GM21528 (cell line): Measurements from ENCODE around the gene TSHZ2.

Experiments
- ATAC-seq: cut with Tn5 transposase; IDR thresholded peaks from one replicate; pipeline ENCODE4 v1.9.1; 2021; ENCODE audit warnings: mild to moderate bottlenecking, moderate library complexity; ENCODE audit not compliant: unreplicated experiment, low FRiP score

The TSHZ2 gene

DNA sequence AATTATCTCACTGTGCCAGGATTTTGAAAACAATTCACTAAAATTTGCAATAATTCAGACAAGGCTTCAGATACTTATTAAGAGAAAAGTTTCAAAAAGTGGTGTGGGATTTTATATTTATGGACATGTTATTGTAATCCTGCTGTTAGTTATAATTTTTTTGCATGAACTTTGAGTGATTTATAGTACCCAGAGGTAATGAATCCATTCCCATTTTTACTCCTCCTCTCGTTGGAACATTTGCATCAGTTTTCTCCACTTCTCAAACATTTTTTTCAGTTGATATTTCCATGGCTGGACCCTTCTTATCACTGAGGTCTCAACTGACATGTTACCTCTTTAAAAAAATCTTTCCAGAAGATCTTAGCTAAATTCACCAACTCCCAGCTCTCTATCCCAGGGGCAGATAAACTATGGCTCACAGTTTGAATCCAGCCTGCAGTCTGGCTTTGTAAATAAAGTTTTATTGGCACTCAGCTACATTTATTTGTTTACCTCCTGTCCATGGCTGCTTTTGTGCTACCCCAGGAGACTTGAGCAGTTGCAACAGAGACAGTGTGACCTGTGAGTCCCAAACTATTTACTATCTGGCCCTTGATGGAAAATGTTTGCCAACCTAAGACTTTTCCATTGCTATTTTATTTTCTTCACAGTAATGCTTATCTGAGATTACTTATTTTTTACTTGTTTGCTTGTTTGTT lies 83.4 kb downstream of the TSHZ2 start:
- no peak for ATAC-seq

DNA sequence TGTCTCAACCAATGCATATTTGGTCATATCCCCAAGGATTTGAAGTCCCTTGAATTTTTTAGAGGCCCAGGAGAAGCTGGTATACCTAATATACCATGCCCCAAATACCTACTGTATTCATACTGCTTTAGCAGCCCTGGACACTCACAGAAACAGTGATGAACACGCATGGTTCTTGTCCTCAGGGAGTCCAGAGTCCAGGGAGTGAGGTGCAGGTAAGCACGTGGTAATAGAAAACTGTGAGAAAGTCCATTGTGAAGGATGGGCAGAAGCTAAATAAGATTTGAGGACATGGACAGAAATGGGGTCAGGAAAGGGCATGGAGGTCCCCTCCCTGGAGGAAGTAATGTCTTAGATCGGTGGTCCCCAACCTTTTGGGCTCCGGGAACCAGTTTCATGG lies 85.4 kb downstream of the TSHZ2 start:
- no peak for ATAC-seq

DNA sequence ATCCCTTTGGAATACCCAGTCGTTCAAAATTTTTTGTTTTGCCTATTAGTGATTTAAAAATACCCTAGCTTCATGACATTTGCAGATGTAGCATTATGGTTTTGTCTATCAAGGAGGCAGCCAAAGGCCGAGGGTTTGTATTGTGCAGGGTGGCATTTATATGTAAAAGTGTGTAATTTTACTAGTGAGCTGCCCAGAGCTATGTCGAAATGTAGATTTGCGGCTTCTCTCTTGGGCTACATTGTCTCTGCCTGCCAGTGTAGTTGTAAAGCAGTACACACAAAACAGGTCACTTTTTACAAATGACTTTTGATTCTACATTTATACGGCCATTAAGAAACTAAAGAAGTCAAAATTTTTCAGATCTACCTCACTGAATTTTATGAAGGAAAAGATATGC lies 87.7 kb downstream of the TSHZ2 start:
- no peak for ATAC-seq

DNA sequence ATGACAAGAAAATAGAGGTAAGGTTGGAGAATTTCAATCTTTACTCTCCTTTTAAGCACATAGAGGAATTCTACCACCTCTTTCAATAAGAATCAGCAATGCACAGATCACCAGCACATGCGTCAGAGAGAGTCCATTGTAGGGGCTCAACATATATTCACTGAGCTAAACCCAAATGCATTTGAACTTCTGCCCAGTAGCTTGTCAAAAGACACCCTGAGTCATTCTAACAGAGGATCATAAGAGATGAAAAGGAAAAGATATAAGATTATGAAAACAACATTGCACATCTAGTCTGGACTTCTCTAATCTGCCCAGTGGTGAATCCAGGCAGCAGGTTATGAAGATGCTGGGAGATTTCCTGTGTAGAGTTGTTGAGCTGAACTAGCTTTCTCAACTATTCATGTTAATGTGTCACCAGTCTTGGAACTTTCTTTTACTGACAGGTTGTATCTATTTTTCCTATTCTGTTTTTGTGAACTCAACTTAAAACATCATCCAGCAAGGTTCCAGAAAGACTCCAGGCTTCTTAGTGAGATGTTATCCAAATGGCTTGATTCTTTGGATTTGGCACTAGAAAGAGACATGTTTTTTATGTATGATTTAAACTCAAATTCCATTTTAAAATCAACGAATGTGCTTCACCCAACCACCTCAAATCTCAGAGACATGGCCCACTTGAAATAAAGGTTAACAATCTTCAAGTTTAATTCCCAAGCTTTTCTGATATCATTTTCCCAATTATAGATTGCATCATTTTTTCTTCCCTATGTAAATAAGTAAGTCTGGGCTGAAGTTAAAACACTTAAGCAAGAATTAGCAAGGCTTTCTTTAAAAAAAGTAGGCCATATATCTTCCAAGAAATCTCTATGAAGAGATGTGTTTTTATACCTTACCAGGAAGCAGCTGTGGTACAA lies 89.3 kb downstream of the TSHZ2 start:
- no peak for ATAC-seq

DNA sequence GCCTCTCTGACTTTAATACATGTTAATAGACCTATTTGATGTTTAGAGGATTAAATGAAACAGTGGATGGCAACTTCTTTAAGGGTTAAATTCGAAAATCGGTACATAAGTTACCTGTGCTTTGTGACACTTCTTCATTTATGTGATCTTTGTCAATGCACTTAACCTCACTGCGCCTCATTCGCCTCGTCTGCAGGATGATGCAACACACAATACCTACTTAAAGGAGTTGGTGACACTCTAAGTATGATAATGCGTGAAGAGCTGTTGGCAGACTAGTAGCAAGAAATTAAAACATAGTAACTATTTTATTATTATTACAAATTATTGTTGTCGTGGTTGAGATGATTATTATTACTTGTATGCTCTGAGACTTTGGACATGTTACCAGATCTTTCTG lies 92.8 kb downstream of the TSHZ2 start:
- ATAC-seq: no peak

DNA sequence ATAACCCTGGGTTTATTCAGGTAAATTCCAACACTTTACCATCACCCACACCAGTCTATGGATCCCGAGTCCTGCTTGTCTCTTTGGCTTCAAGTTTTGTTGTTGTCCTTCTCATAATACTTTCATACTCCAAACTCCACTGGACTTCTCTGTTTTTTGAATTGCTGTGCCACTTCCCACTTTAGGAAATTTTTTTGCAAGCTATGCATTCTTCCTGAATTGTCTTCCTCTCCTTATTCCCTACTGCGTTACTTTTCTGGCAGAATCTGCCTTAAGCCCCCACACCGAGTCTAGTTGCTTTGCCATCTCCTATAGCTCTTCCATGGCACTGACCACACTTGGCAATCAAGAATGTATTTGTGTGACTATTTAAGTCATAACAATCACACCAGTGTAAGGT lies 96.1 kb downstream of the TSHZ2 start:
- no peak for ATAC-seq

DNA sequence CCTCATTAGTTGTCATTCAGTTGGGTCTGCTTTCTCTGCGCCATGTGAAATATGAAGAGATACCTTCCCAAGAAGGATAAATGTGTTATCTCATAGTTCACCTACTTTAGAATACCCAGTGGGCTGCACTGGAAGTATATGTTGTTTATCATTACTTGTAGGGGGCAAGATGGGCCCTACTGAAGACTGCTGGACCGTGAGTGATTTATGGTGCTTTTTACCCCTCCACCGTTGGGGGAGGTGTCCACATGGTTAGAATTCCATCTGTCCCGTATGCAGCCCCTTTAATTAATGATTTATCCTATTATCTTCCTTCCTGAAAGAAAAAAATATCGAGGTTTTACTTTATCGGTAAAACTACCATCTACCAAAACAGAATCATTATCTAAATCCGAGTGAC lies 97.0 kb downstream of the TSHZ2 start:
- ATAC-seq: no peak

DNA sequence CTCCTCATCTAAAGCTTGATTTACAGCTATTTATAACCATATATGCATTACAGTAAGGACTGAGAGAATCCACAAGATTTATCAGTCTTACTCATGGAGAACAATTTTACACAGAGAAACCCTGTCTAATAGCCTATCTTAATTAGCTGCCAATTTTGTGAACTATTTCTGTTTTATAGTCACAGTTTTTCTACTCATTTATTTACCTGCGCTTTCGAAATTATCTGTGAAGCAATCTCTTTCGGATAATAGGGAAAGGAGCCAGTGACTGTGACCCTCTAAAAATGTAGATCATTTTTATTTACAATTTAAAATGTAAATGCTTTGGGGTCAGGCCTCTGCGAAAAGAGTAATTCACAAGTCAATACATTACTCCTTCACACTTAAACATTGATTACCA lies 98.1 kb downstream of the TSHZ2 start:
- no peak for ATAC-seq

DNA sequence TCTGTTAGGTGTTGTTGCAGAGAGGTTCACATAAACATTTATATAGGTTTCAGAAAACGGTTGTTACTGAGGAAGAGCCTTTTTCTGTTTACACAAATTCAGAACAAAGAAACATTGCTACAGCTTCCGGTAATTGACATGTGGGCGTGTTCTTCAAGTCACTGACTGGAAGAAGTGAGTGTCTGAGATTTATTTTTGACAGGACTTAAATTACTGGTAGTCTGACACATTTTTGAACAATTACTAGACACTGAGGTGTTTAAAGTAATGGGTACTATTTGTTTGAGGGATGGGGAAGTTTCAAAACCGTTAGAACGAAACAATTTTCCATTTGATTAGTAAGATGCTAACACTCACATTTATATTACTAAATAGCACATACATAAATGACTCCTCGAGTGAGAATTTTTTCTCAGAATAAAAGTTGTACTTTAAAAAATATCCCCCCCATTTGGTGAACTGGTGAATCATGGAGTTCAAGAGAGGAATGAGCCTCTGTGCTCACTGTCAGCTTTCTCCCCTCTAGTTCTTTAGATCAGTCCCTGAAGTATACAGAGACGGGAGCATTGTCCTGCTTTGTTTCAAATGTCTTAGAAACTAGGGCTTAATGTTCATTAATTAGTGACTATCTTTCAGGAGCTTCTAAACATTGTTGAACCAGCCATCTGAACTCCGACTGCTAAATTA lies 98.7 kb downstream of the TSHZ2 start:
- no peak for ATAC-seq

DNA sequence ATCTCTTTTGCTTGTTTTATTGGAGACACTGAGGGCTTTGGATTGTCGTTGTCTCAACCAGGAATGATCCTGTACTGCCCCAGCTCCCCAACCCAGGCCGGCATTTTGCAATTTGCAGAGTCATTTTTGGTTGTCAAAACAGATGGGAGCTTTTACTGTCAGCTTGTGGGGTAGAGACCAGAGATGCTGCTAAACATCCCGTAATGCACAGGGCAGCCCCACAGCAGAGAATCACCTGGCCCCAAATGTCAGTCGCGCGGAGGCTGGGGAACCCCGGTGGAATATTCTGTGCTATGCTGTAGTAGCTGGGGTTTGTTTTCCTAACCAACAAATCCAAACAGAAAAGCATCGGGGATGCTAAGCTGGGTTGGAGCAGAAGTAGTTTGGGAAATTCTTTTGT lies 99.7 kb downstream of the TSHZ2 start:
- no peak for ATAC-seq

DNA sequence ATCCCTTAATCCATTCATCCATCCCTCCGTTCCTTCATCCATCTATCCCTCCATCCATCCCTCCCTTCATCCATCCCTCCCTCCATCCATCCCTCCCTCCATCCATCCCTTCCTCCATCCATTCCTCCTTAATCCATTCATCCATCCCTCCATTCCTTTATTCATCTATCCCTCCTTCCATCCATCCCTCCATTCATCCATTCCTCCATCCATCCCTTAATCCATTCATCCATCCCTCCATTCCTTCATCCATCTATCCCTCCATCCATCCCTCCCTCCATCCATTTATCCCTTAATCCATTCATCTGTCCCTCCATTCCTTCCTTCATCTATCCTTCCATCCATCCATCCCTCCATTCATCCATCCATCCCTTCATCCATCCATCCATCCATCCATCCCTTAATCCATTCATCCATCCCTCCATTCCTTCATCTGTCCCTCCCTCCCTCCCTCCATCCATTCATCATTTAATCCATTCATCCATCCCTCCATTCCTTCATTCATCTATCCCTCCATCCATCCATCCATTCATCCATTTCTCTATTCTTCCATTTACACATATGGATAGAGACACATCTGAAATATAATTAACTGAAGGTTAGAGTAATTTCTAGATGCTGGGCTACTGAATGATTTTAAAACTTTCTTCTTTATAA lies 100.9 kb downstream of the TSHZ2 start:
- ATAC-seq: no peak

DNA sequence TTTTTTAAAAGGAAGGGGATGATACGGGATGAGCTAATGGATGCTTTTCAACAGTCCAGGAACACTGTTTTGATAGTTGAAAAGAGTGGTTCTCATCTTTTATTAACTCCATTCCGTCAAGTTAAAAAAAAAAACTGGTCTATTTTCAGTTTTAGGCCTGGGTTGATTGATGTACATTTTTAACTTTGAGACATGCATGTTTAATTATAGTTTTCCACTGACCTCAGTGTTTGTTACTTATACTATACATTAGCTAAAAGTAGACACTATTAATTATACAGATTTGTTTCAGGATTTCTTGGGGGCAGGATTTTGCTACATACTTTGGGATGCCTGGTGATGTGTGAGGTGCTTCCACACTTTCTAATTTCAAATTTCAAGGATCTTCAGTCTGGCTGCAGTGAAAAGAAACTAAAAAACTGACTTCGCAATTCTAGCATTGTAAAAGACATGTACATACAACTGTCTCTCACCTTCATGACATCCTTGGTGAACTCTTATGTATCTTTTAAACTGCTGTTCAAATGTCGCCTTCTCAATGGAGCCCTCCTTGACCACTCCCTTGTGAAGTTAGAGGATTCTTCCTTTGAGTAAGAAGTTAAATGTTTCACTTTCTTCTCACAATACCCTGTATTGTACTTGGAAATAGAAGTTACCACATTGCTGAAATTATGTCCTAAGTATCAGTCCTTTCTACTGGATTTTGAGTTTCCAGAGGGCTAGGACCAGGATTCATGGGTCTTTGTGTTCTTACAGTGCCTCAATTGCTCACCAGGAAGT lies 101.7 kb downstream of the TSHZ2 start:
- no peak for ATAC-seq

DNA sequence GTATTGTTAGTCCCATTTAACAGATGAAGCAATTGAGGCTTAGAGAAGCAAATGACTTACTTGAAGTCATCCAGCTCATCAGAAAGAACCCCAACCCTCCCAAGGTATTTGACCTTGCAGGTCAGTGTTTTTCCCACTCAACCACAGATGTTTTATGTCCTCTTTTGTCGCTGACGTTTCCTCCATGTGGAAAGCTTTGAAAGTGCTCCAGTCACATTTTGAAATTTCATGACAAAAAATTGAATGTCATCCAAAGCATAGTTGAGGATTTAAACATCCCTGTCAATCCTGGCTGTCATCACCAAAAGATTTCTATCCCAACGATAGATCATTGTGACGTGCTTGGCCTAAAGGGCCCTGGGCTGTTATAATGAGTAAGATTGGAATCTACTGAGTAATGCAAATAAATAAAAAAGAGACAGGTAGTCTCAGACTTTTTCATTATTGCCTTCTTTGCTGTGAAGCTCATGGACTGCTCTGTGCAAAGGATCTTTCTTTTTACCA lies 102.7 kb downstream of the TSHZ2 start:
- no peak for ATAC-seq

DNA sequence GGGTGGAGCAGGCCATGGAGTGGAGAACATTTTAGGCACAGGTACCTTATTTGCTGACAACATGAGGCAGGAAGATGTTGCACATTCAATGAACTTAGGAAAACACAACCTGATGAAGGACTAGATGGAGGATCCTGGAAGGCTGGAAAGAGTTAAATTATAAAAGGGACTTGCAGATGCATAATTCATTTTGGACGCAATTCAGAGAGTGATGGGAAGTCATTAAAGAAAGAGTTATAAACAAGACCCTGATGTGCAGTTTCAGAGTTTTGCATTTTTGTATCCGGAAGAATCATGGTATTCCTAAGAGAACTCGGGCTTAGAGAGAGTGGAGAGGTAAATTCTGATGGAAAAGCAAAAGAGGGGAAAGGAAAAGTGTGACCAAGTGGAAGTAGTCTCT lies 104.5 kb downstream of the TSHZ2 start:
- ATAC-seq: no peak

DNA sequence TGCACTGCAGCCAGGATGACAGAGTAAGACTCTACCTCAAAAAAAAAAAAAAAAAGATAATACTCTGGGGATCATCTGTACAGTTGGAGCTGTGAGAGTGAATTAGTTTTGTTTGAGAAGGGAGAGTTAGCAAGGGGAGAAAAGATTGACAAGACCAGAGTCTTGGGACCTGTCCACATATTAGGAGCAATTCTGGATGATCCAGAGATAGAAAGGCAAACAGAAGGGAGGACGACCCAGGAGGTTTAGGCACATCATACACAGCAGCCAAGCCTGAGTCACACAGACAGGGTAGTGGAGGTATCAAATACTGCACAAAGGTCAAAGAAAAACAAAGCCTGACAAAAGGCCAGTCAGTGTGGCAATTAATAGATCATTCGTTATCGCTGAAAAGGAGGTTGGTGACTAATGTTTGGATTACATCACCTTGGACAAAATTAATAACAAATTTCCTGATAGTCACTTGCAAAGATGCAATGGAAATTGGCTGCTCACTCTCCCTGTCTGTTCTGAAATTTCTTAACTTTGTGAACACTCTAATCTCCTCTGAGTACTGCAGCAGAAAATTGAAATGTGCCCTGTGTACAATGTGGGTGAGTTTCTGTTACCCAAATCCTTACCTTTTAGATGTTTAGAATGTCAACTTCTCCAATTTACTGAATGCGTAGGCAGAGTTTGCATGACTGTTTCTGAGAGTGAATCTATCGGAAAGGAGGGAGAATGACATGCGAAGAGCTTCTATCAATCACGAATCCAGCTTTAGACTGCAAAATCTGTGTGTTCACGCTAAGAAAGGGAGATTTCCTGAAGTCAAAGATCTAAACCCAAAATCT lies 105.4 kb downstream of the TSHZ2 start:
- no peak for ATAC-seq

DNA sequence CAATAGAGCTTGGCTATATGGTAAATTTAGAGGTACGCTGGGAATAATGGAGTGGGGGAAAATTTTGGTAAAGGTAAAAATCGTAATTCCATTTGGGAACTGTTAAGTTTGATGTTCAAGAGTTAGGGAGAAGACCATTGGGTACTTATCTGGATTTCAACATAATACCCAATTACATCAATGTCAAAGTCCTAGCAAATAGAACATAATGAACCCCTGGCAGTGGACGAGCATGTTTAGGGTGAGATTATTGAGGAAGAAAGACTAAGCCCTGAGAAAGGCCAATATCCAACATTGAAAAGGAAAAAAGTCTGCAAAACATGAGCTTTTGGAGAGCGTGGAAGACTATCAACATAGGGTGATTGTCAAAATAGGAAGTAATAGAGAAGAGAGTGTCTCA lies 106.6 kb downstream of the TSHZ2 start:
- no peak for ATAC-seq

DNA sequence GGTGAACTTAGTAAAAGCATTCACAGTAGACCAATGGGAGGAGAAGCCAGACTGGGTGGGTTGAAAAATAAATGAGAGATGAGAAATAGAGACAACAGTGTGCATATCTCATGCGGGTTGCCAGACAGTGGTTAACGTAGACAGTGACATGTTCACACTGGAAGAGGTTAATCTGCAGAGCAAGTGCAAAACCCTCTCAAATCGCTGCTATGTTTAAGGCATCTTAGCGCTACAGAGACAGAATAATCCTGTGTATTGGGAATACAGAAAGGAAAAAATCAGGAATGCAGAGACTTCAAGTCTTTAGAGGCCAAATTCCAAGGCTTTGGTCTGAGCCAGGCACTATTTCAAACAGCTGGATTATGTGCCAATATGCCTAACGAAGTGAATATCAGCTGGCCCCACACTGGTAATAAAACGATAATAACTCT lies 107.1 kb downstream of the TSHZ2 start:
- no peak for ATAC-seq

DNA sequence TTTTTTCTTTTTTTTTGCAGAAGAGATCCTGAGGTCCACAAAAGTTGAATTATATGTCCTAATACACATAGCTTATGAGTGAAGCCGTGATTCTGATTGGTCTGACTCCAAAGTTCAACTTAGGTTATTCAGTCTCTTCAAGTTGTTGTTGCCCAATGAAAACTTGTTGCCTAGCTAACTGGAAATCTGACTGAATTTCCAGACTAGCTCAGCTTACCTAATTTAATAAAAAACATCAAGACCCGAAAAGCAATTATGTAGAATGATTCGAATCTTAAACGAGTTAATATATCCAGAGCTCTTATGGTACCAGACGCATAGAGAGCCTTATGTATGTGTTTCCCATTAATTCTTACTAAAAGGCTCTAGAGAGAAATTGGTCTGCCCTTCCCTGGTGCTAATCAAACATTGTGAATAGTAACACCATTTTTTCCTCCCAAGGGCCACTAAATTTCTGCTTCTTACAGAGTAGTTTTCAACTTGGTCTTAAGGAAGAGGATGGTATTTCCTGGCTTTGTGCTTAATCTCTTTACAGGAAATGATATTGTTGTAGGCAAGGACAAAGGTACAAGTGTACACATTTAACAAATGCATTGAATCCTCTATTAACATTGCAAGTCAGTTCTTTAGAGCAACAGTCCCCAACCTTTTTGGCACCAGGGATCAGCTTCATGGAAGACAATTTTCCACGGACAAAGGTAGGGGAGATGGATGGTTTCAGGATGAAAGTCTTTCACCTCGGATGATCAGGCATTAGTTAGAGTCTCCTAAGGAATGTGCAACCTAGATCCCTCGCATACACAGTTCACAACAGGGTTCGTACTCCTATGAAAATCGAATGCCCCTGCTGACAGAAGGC lies 107.9 kb downstream of the TSHZ2 start:
- ATAC-seq: no peak
